HEK293T (cell line): ENCODE results near the gene RNASEL.

Experiments
- ARNT ChIP-seq: fragments of 450-650 bp; IDR thresholded peaks from 2 replicates; pipeline ENCODE4 v1.6.1; 2017; ENCODE audit warnings: mild to moderate bottlenecking
- BHLHE40 ChIP-seq: fragments of 450-650 bp; IDR thresholded peaks from 2 replicates; pipeline ENCODE4 v1.6.1; 2016; ENCODE audit warnings: mild to moderate bottlenecking, moderate library complexity, borderline replicate concordance
- CTBP1 ChIP-seq: fragments of 450-650 bp; IDR thresholded peaks from 2 replicates; pipeline ENCODE4 v1.6.1; 2016; ENCODE audit warnings: borderline replicate concordance
- ELF4 ChIP-seq: fragments of 450-650 bp; IDR thresholded peaks from 2 replicates; pipeline ENCODE4 v1.6.1; 2017; ENCODE audit warnings: antibody characterized with exemption
- FOXA1 ChIP-seq: fragments of 450-650 bp; IDR thresholded peaks from 2 replicates; pipeline ENCODE4 v1.6.1; 2016; ENCODE audit warnings: mild to moderate bottlenecking
- FOXK2 ChIP-seq: fragments of 450-650 bp; IDR thresholded peaks from 2 replicates; pipeline ENCODE4 v1.6.1; 2016; ENCODE audit warnings: mild to moderate bottlenecking
- FOXM1 ChIP-seq: fragments of 450-650 bp; IDR thresholded peaks from 2 replicates; pipeline ENCODE4 v1.6.1; 2017; ENCODE audit warnings: mild to moderate bottlenecking, borderline replicate concordance
- HDGF ChIP-seq: fragments of 450-650 bp; IDR thresholded peaks from 2 replicates; pipeline ENCODE4 v1.6.1; 2017; ENCODE audit warnings: antibody characterized with exemption, borderline replicate concordance
- LEF1 ChIP-seq: fragments of 450-650 bp; IDR thresholded peaks from 2 replicates; pipeline ENCODE4 v1.6.1; 2017; ENCODE audit warnings: mild to moderate bottlenecking, borderline replicate concordance
- NFRKB ChIP-seq: fragments of 450-650 bp; IDR thresholded peaks from 2 replicates; pipeline ENCODE4 v1.6.1; 2016; ENCODE audit warnings: mild to moderate bottlenecking, moderate library complexity
- SP1 ChIP-seq: fragments of 450-650 bp; IDR thresholded peaks from 2 replicates; pipeline ENCODE4 v1.6.1; 2017
- SUZ12 ChIP-seq: fragments of 450-650 bp; IDR thresholded peaks from 2 replicates; pipeline ENCODE4 v1.6.1; 2016; ENCODE audit warnings: mild to moderate bottlenecking
- TARDBP ChIP-seq: fragments of 450-650 bp; IDR thresholded peaks from 2 replicates; pipeline ENCODE4 v1.6.1; 2016
- ZNF384 ChIP-seq: fragments of 450-650 bp; IDR thresholded peaks from 2 replicates; pipeline ENCODE4 v1.6.1; 2016

DNA sequence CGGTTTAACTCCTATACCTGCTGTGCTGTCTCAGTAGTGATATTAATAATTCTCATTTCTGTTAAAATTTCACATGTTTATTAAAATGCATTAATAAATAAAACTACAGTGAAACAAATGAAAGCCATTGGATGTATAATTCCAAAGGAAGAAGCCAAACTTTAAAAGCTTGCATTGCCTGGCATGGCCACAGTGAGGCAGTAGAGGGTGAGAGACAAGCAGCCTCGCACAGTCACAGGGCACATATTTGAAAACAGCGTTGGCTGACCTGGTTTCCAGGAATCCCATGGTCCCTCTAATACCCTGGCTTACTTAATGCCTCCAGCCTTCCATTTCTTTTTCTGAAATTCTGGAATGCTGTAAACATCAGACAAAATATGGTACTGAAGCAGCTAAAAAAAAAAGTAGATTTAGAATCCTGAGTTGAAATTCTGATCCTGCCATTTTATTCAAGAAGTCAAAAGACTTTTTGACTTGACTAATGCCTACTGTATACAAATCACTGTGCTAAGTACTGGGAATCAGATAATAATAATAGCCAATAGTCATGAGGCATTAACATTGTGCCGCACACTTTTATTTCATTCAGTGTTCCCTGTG lies 6.7 kb upstream of the RNASEL start:
- TF ChIP-seq BHLHE40: no peak
- no peak for TF ChIP-seq ELF4
- no peak for TF ChIP-seq NFRKB
- TF ChIP-seq ARNT: no peak
- no peak for TF ChIP-seq SUZ12
- no peak for TF ChIP-seq HDGF
- no peak for TF ChIP-seq ZNF384
- TF ChIP-seq TARDBP: no peak
- TF ChIP-seq FOXA1: no peak
- no peak for TF ChIP-seq FOXK2
- no peak for TF ChIP-seq FOXM1
- TF ChIP-seq LEF1: no peak
- TF ChIP-seq SP1: no peak
- TF ChIP-seq CTBP1: no peak
